GM12873 (cell line): ENCODE data around the gene LBHD1.

Experiments used
- TF ChIP-seq, protein P1 (sequence below): IDR thresholded peaks from 2 replicates; pipeline ENCODE4 v1.5.1; 2012; ENCODE audit warnings: low read depth, mild to moderate bottlenecking, moderate library complexity, low read length, control low read depth; ENCODE audit not compliant: insufficient read depth; ENCODE audit errors: missing control alignments

LBHD1 gene

DNA sequence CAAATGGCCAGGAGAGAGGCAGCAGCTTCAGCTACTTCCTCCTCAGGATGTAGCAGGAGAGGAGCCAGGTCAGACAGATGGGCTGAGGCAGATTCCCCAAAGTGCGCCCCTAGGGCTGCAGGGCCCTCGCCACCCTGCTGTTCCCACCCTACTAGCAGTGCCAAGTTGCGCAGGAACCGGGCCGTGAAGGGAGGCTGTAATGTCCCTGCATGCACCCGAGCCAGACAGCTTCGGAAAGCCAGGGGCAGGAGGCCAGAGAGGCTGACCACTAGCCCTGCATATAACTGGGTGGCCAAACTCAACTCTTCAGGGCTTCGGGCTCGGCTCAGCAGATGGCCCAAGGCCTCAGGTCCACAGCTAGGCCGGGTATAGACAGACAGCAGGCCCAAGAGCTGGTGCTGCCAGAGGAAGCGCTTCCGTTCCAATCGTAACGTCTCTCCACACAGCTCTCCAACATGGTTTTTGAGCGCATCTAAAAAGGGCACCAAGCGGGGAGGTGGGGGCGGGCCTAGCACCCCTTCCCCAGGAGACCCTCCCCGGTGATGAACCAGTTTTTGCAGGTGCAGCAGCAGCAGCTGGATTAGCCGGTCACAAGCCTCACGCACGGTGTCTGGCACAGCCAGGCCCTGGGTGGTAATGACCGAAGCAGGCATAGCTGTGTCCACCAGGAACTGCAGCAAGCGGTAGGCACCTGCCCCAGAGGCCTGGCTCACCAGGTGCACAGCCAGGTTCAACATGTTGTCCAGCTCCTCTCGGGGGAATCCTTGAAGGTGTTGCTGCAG is 23.7 kb downstream of the LBHD1 start:
- TF ChIP-seq, protein P1, sequence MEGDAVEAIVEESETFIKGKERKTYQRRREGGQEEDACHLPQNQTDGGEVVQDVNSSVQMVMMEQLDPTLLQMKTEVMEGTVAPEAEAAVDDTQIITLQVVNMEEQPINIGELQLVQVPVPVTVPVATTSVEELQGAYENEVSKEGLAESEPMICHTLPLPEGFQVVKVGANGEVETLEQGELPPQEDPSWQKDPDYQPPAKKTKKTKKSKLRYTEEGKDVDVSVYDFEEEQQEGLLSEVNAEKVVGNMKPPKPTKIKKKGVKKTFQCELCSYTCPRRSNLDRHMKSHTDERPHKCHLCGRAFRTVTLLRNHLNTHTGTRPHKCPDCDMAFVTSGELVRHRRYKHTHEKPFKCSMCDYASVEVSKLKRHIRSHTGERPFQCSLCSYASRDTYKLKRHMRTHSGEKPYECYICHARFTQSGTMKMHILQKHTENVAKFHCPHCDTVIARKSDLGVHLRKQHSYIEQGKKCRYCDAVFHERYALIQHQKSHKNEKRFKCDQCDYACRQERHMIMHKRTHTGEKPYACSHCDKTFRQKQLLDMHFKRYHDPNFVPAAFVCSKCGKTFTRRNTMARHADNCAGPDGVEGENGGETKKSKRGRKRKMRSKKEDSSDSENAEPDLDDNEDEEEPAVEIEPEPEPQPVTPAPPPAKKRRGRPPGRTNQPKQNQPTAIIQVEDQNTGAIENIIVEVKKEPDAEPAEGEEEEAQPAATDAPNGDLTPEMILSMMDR, result no peak

DNA sequence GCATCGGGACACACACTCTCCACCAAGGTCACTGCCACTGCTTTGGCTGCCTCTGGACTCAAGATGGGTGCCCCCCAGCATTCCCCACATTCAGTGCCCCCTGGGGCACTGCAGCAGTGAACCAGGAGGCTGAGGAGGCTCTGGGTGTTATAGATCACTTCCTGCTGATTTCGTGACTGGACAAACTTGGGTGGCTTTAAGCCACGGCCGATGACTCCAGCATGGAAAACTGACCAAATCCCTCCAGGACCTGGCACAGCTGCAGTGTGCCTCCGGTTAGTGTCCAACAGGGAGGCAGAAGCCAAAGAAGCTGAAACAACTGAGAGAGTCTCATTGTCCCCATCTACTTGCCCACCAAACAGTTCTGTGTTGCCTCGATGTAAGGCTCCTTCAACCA is 24.5 kb downstream of the LBHD1 start:
- TF ChIP-seq, protein P1, result no peak

DNA sequence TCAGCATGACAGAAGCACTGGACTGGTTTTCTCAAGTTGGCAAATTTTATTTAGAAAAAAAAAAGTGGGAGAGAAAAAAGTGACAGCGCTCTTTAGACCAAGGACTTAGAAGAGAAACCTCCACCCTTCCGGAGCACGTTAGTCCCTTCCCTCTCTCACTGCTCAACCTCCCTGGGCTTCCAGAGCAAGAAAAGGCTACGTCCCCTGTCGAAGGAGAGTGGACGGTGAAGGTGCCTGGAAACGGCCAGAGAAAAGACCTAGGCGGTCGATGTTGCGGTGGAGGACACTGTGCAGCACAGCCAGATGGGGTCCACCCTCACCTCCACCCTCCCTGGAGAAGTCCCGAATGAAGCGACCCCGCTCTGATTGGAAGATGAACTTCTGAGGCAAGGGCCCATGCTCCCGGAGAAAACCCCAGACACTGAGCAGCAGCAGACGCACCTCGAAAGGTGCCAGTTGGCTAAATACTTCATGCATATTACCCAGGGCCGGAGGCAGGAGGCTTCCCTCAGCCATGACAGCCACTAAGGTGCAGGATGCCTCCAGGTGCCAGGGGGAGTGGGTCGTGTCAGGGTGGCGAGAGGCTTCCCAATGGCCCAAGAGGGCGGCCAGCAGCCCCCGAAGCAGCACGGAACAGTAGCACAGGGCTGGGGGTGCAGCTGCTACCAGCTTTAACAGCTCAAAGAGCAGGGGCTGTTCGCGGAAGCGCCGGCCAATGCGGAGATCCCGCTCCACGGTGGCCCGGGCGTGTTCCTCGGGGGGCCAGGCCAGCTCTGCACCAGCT is 25.1 kb downstream of the LBHD1 start:
- TF ChIP-seq, protein P1, result no peak

DNA sequence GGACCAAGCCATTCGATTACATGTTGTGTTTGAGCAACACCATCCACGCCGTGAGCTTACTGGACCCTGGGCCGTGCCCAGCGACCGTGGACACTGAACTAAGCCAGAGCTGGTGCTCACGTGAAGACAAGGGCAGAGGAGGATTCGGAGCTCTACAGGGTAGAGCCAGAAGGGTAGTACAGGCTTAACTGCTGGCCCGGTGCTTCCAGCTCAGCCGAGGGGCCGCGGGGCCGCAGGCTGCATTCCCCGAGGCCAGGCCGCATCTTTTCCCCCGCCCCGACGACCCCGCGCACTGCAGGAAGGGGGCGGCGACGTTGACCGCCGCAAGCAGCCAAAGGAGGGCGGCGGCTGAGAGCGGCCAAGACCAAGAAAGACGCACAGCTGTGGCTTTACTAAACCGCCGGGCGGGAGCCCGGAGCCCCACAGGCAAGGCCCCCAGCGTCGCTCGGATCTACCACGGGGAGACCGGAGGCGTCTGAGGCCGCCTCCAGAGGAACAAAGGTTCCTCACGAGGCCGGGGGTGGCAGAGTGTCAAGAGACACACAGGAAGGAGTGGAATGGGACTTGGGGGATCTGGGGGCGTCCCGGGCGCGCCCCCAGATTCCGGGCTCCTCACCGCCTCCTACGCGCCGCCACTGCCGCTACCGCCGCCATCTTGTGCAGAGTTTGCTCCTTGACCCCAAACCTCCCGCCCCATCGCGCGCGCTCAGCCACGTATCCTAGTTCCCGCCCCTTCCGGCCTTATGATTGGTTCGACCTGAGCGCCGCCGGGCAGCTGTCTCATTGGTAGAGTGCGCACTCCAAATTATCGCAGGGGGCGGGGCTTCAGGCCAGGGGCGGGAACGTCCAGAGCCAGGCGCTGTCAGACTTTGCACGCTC is 25.9 kb downstream of the LBHD1 start, which contains the start of gene GANAB:
Gene GANAB (minus strand): TSS at position 668 of the 879 bp plus-strand sequence. CDS start 14 bp downstream, at position 654.
- TF ChIP-seq, protein P1, result no peak

DNA sequence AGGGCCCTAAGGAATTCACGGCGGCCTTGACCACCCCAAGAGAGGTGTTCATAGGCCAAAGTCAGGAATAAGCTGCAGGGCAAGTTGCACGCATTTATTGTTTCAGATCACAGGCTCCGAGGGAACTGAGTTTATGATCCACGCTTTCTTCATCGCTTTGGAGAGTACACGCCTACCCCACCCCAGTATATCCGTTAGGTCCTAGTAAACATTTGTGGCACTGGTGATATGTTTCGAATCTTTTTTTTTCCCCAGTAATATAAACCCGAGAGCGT is 26.5 kb downstream of the LBHD1 start:
- TF ChIP-seq, protein P1, result no peak

DNA sequence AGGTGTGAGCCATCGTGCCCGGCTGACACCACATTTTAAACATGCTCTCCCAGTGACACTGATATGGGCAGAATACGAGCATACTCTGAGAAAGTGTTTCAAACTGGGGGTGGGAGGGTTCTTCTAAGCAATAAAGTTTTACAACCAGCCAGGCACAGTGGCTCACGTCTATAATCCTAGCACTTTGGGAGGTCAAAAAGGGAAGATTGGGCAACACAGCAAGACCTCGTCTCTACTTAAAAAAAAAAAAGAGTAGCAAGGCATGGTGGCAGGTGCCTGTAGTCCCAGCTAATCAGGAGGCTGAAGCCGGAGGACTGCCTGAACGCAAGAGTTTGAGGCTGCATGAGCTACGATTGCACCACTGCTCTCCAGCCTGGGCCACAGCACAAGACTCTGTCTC is 27.8 kb downstream of the LBHD1 start:
- TF ChIP-seq, protein P1, result no peak

DNA sequence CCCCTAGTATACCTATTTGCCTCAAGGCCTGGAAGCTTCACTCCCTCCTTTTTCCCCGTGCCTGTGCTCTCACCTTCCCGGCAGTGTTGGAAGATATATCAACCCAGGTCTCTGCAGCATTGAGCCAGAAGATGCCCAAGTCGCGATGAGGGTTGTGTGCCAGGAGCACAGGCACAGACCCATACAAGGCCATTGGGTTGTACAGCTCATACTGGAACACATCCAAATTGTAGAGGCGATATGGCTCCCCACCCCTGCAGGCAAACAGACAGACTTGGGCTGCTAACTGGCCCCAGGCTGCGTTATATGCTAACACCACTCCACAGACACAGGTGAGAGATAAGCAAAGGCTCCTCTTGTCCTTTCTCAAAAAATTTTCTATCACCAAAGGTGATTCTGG is 39.6 kb downstream of the LBHD1 start:
- TF ChIP-seq, protein P1, result no peak
